Mammary epithelial cell (primary cell): ENCODE measurements around the gene KCNQ5.

Experiments used
- EZH2 ChIP-seq: IDR thresholded peaks from 2 replicates; pipeline ENCODE4 v1.6.1; 2012; ENCODE audit warnings: low read length, inconsistent platforms, borderline replicate concordance
- TF ChIP-seq, protein P1 (sequence below), 2 donors: IDR thresholded peaks in 1 of 2; conservative IDR thresholded peaks in 1 of 2; 2 replicates each; pipeline ENCODE4 v1.5.1; 2011 to 2012; ENCODE audit warnings: inconsistent platforms in 2 of 2, low read length in 2 of 2, mild to moderate bottlenecking in 2 of 2, control low read depth in 1 of 2, low read depth in 1 of 2; ENCODE audit not compliant: insufficient read depth in 1 of 2; ENCODE audit errors: extremely low read depth in 1 of 2

DNA sequence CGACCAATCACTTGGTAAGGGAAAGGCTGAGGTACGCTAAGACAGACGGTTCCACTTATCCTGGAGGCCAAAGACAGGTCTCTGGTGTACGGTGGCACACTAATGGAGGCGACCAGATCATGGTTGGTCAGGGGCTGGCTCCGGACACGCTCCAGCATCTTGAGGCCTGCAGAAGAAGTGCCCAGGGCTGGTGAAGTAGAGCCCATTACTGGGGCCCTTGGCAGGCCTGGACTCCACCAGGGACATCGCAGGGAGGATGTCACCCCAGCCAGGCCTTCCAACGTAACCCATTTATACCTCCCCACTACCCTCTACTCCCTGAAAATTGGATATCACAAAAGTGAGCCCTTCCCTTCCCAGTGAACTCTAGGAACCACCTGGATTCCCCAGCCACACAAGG, 587.3 kb downstream of the KCNQ5 start:
- TF ChIP-seq, protein P1, sequence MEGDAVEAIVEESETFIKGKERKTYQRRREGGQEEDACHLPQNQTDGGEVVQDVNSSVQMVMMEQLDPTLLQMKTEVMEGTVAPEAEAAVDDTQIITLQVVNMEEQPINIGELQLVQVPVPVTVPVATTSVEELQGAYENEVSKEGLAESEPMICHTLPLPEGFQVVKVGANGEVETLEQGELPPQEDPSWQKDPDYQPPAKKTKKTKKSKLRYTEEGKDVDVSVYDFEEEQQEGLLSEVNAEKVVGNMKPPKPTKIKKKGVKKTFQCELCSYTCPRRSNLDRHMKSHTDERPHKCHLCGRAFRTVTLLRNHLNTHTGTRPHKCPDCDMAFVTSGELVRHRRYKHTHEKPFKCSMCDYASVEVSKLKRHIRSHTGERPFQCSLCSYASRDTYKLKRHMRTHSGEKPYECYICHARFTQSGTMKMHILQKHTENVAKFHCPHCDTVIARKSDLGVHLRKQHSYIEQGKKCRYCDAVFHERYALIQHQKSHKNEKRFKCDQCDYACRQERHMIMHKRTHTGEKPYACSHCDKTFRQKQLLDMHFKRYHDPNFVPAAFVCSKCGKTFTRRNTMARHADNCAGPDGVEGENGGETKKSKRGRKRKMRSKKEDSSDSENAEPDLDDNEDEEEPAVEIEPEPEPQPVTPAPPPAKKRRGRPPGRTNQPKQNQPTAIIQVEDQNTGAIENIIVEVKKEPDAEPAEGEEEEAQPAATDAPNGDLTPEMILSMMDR (conservative IDR thresholded peaks at IDR 0.05 in 1 of 2, IDR thresholded peaks at IDR 0.05 in 1 of 2; ENCODE audit: extremely low read depth in 1 of 2, insufficient read depth in 1 of 2, low read depth in 1 of 2, low read length in 2 of 2) = no peak
- TF ChIP-seq EZH2 = no peak
